Large intestine (tissue), 12 donors: ENCODE data around the gene HSPA6. TPM values are rescaled to one million over a fixed set of nuclear protein-coding genes. Genes with fewer than 3 reads are reported as not detected.
"Not testable (repeated sequence)": the region's sequence is repeated elsewhere in the genome, so short reads cannot be mapped to it uniquely, and the experiment has no call there.

Experiments used
- DNase-seq, 2 donors: peaks; one replicate each; pipeline versions ENCODE4 v3.0.0 to v3.0.0-alpha.2; 2013
- H3K27ac ChIP-seq: one replicate; pipeline ENCODE4 v1.5.1; 2013; ENCODE audit warnings: low read length
- H3K27me3 ChIP-seq: 2 replicates; pipeline ENCODE4 v1.6.1; 2013; ENCODE audit warnings: low read length; ENCODE audit not compliant: control insufficient read depth, insufficient read depth
- H3K36me3 ChIP-seq: 2 replicates; pipeline ENCODE4 v1.6.1; 2013; ENCODE audit warnings: low read length; ENCODE audit not compliant: control insufficient read depth, insufficient read depth
- H3K4me1 ChIP-seq: one replicate; pipeline ENCODE4 v1.6.1; 2013; ENCODE audit warnings: low read length; ENCODE audit not compliant: control insufficient read depth, insufficient read depth
- H3K4me3 ChIP-seq: one replicate; pipeline ENCODE4 v1.5.1; 2013; ENCODE audit warnings: low read length
- H3K9me3 ChIP-seq: one replicate; pipeline ENCODE4 v1.6.1; 2013; ENCODE audit warnings: mild to moderate bottlenecking, low read depth, low read length, moderate library complexity; ENCODE audit not compliant: control insufficient read depth
- WGBS: methylation state at CpG from one replicate; pipeline ENCODE4 v1.1.5; 2013; ENCODE audit warnings: low lambda C conversion rate; ENCODE audit not compliant: insufficient coverage; 5-methylcytosine and 5-hydroxymethylcytosine counted together
- long read RNA-seq, 11 donors: transcript quantifications; one replicate each; lab custom pipeline, GENCODE V29; 2026
- polyA plus RNA-seq: library from polyadenylated mRNA; unstranded; fragments of 120-200 nt; gene quantifications from one replicate; pipeline ENCODE4 v1.2.1, GENCODE V29; 2013

Gene HSPA6
- 0.46 TPM for polyA plus RNA-seq
- long read RNA-seq, donor 1: 0 reads
- long read RNA-seq, donor 2, partial matches to known transcripts: 0 of 3 reads
- long read RNA-seq, donor 2, other reads (novel, unspliced or antisense): 0 of 3 reads
- long read RNA-seq, donor 3: 0 reads
- long read RNA-seq, donor 4: 0 reads
- long read RNA-seq, donor 5, partial matches to known transcripts: 0 of 1 reads
- long read RNA-seq, donor 5, other reads (novel, unspliced or antisense): 0 of 1 reads
- long read RNA-seq, donor 6, partial matches to known transcripts: 0 of 1 reads
- long read RNA-seq, donor 6, other reads (novel, unspliced or antisense): 0 of 1 reads
- long read RNA-seq, donor 7, partial matches to known transcripts: 0 of 1 reads
- long read RNA-seq, donor 7, other reads (novel, unspliced or antisense): 0 of 1 reads
- long read RNA-seq, donor 8: 0 reads
- long read RNA-seq, donor 9: 0 reads
- long read RNA-seq, donor 10: 0 reads
- long read RNA-seq, donor 11: 0 reads

- not testable (repeated sequence) for H3K36me3 ChIP-seq, H3K4me1 ChIP-seq, H3K9me3 ChIP-seq
- Histone ChIP-seq H3K27me3 (peaks cover 22% of the 10 kb centered on the region), H3K4me3 (peak within 1 kb of the TSS; percentile 65), H3K27ac (peak within 1 kb of the TSS; percentile 42)
- WGBS: no CpG with 5 or more reads among the region's 72 CpGs
- peak; percentile 72 to 77 for DNase-seq
Measured at GRCh38 chr1:161523817-161524741, at the start of gene HSPA6. TSS of gene HSPA6 (plus strand) at chr1:161524540. CDS start at chr1:161524659, 119 bp downstream.

GRCh38 chr1:161477711-161478110 is 46.6 kb upstream of the HSPA6 start:
- H3K4me3 ChIP-seq, H3K36me3 ChIP-seq, H3K27ac ChIP-seq, H3K4me1 ChIP-seq, H3K9me3 ChIP-seq, DNase-seq: not testable (repeated sequence)
- WGBS: 100% methylated on average over 1 of the region's 1 CpG
- peaks cover 65% of the 10 kb centered on the region for H3K27me3 ChIP-seq

GRCh38 chr1:161478985-161479384 is 45.4 kb upstream of the HSPA6 start:
- peaks cover 7% of the 10 kb centered on the region for H3K9me3 ChIP-seq
- no peak overlapping the region for H3K27ac ChIP-seq
- H3K27me3 ChIP-seq: peaks cover 62% of the 10 kb centered on the region
- no peak for DNase-seq
- WGBS: no CpG with 5 or more reads among the region's 15 CpGs
- H3K4me1 ChIP-seq: no peaks in the 10 kb centered on the region
- no peaks in the 10 kb centered on the region for H3K36me3 ChIP-seq
- H3K4me3 ChIP-seq: no peak overlapping the region

GRCh38 chr1:161480381-161481035 is 43.8 kb upstream of the HSPA6 start:
- no peak for DNase-seq
- H3K9me3 ChIP-seq: peaks cover 7% of the 10 kb centered on the region
- no peak overlapping the region for H3K27ac ChIP-seq
- H3K4me1 ChIP-seq: no peaks in the 10 kb centered on the region
- H3K36me3 ChIP-seq: no peaks in the 10 kb centered on the region
- H3K27me3 ChIP-seq: peaks cover 60% of the 10 kb centered on the region
- WGBS: no CpG with 5 or more reads among the region's 20 CpGs
- H3K4me3 ChIP-seq: no peak overlapping the region

- no CpG with 5 or more reads among the region's 13 CpGs for WGBS
- peaks cover 64% of the 10 kb centered on the region for H3K27me3 ChIP-seq
- no peak for DNase-seq
Measured at GRCh38 chr1:161481624-161482392, 42.5 kb upstream of the HSPA6 start.

GRCh38 chr1:161482610-161483009 is 41.7 kb upstream of the HSPA6 start:
- no peak overlapping the region for H3K4me3 ChIP-seq

More at GRCh38 chr1:161481624-161482392, 42.5 kb upstream of the HSPA6 start:
- Histone ChIP-seq H3K36me3 (no peaks in the 10 kb centered on the region), H3K27ac (no peak overlapping the region), H3K4me3 (no peak overlapping the region), H3K4me1 (no peaks in the 10 kb centered on the region), H3K9me3 (peaks cover 7% of the 10 kb centered on the region)

GRCh38 chr1:161483361-161483760 is 41.0 kb upstream of the HSPA6 start:
- Histone ChIP-seq H3K27me3 (peaks cover 76% of the 10 kb centered on the region), H3K9me3 (peaks cover 7% of the 10 kb centered on the region), H3K4me1 (no peaks in the 10 kb centered on the region), H3K36me3 (no peaks in the 10 kb centered on the region), H3K27ac (no peak overlapping the region), H3K4me3 (no peak overlapping the region)
- DNase-seq: no peak
- no CpG with 5 or more reads among the region's 3 CpGs for WGBS

More at GRCh38 chr1:161482610-161483009, 41.7 kb upstream of the HSPA6 start:
- WGBS: no CpG with 5 or more reads among the region's 6 CpGs
- Histone ChIP-seq H3K36me3 (no peaks in the 10 kb centered on the region), H3K27ac (no peak overlapping the region), H3K9me3 (peaks cover 7% of the 10 kb centered on the region), H3K4me1 (no peaks in the 10 kb centered on the region), H3K27me3 (peaks cover 71% of the 10 kb centered on the region)
- no peak for DNase-seq

GRCh38 chr1:161484613-161485012 is 39.7 kb upstream of the HSPA6 start:
- no peaks in the 10 kb centered on the region for H3K9me3 ChIP-seq
- no CpG with 5 or more reads among the region's 2 CpGs for WGBS
- DNase-seq: no peak
- no peaks in the 10 kb centered on the region for H3K36me3 ChIP-seq
- H3K4me3 ChIP-seq: no peak overlapping the region
- no peaks in the 10 kb centered on the region for H3K4me1 ChIP-seq
- no peak overlapping the region for H3K27ac ChIP-seq
- peaks cover 84% of the 10 kb centered on the region for H3K27me3 ChIP-seq

- H3K27me3 ChIP-seq: peaks cover 80% of the 10 kb centered on the region
Measured at GRCh38 chr1:161486806-161487741, 37.3 kb upstream of the HSPA6 start.

More at GRCh38 chr1:161486806-161487741, 37.3 kb upstream of the HSPA6 start:
- DNase-seq: peak in 1 of 2 donors; percentile 12
- Histone ChIP-seq H3K36me3 (no peaks in the 10 kb centered on the region), H3K9me3 (no peaks in the 10 kb centered on the region), H3K27ac (no peak overlapping the region), H3K4me1 (no peaks in the 10 kb centered on the region), H3K4me3 (no peak overlapping the region)
- WGBS: 52% methylated on average over 3 of the region's 8 CpGs
